GM23248 (cell line): ENCODE data around the gene ERBB4. TPM values are rescaled to one million over a fixed set of nuclear protein-coding genes. Genes with fewer than 3 reads are reported as not detected.

ENCODE experiments used
- DNase-seq: peaks from one replicate; pipeline ENCODE4 v3.0.0-alpha.2; 2015
- H2AFZ ChIP-seq: fragments of 200-600 bp; sonication (generic); 2 replicates; pipeline ENCODE4 v1.6.1; 2016; ENCODE audit warnings: antibody characterized with exemption
- H3F3A ChIP-seq: fragments of 200-600 bp; sonication (generic); 2 replicates; pipeline ENCODE4 v1.6.1; 2016; ENCODE audit warnings: mild to moderate bottlenecking, antibody characterized with exemption, mixed run types; ENCODE audit not compliant: insufficient read depth
- H3K27ac ChIP-seq: fragments of 200-600 bp; sonication (generic); 2 replicates; pipeline ENCODE4 v1.5.1; 2016; ENCODE audit warnings: mild to moderate bottlenecking
- H3K27me3 ChIP-seq: fragments of 200-600 bp; sonication (generic); replicated peaks from 2 replicates; pipeline ENCODE4 v1.6.1; 2016; ENCODE audit warnings: mild to moderate bottlenecking; ENCODE audit not compliant: insufficient read depth
- H3K36me3 ChIP-seq: fragments of 200-600 bp; sonication (generic); 2 replicates; pipeline ENCODE4 v1.6.1; 2016; ENCODE audit warnings: low read depth, mild to moderate bottlenecking
- H3K4me1 ChIP-seq: fragments of 200-600 bp; sonication (generic); 2 replicates; pipeline ENCODE4 v1.6.1; 2016; ENCODE audit warnings: mild to moderate bottlenecking; ENCODE audit not compliant: insufficient read depth
- H3K4me2 ChIP-seq: fragments of 200-600 bp; sonication (generic); one replicate; pipeline ENCODE4 v1.6.1; 2016; ENCODE audit warnings: mild to moderate bottlenecking; ENCODE audit not compliant: unreplicated experiment
- H3K4me3 ChIP-seq: fragments of 200-600 bp; sonication (generic); 2 replicates; pipeline ENCODE4 v1.5.1; 2016; ENCODE audit warnings: mild to moderate bottlenecking
- H3K79me2 ChIP-seq: fragments of 200-600 bp; sonication (generic); 2 replicates; pipeline ENCODE4 v1.6.1; 2016; ENCODE audit warnings: mild to moderate bottlenecking; ENCODE audit not compliant: insufficient read depth
- H3K9ac ChIP-seq: fragments of 200-600 bp; sonication (generic); 2 replicates; pipeline ENCODE4 v1.6.1; 2016; ENCODE audit warnings: mild to moderate bottlenecking
- H3K9me2 ChIP-seq: fragments of 200-600 bp; sonication (generic); 2 replicates; pipeline ENCODE4 v1.6.1; 2016; ENCODE audit warnings: mixed run types, mild to moderate bottlenecking, moderate library complexity; ENCODE audit not compliant: insufficient read depth
- H3K9me3 ChIP-seq: fragments of 200-600 bp; sonication (generic); one replicate; pipeline ENCODE4 v1.6.1; 2017; ENCODE audit warnings: low read depth
- H4K20me1 ChIP-seq: fragments of 200-600 bp; sonication (generic); 2 replicates; pipeline ENCODE4 v1.6.0; 2016; ENCODE audit not compliant: insufficient read depth
- EZH2 ChIP-seq: fragments of 200-600 bp; sonication (generic); IDR thresholded peaks from 2 replicates; pipeline ENCODE4 v1.6.1; 2018; ENCODE audit warnings: antibody characterized with exemption, mild to moderate bottlenecking; ENCODE audit not compliant: insufficient read depth, poor library complexity, severe bottlenecking
- EZH2phosphoT487 ChIP-seq: fragments of 200-600 bp; sonication (generic); IDR thresholded peaks from 2 replicates; pipeline ENCODE4 v1.6.1; 2018; ENCODE audit warnings: antibody characterized with exemption, moderate library complexity, mild to moderate bottlenecking, low read depth; ENCODE audit not compliant: insufficient read depth
- WGBS, 2 experiments: methylation state at CpG; one replicate each; pipeline ENCODE4 v1.1.6; 2015 to 2017; ENCODE audit warnings: low lambda C conversion rate in 2 of 2, low coverage in 1 of 2; ENCODE audit errors: missing lambda C conversion rate in 2 of 2; 5-methylcytosine and 5-hydroxymethylcytosine counted together
- in situ Hi-C: fragments of 300-500 bp; cut with MboI; formaldehyde crosslinking; loops from 2 replicates; pipeline ENCODE4 v1.15.0; 2020
- polyA plus RNA-seq: library from polyadenylated mRNA; unstranded; fragments of >200 nt; fragmentation: Nextera tagmentation; extraction: Ambion mirVana; gene quantifications from 2 replicates; pipeline ENCODE4 v1.2.1, GENCODE V29; 2016
- total RNA-seq: library from RNA; depleted of rRNA; stranded (reverse); fragments of >200 nt; shearing (Covaris generic); gene quantifications from 2 replicates; pipeline ENCODE4 v1.2.3, GENCODE V29; 2014

Gene ERBB4
- total and polyA plus RNA-seq, 2 experiments from 2014 or later = not detected

DNA sequence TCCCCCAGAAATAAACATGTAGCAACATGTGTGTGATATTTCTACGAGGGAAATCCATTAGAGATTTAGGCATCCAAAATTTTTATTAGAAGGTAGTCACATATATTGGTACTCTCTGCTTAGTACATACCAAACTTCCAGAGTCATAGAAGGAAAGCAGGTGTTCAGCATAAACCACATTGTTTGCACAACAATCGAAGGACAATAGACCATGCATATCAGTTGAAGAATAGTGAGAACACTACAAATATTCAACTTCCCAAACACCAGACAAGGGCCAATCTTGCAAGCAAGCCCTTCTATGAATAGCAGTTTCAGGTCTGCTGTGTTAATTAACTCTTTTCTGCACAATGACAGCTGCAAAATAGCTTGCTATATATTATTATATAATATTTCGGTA, 702.2 kb downstream of the ERBB4 start:
- H3K79me2 ChIP-seq = no peaks in the 10 kb centered on the region
- no peaks in the 10 kb centered on the region for H4K20me1 ChIP-seq
- no peaks in the 10 kb centered on the region for H3K9me2 ChIP-seq
- no peak overlapping the region for H3K4me2 ChIP-seq
- WGBS, 2 experiments = 1 to 3% methylated on average over 3 of the region's 3 CpGs
- no peak overlapping the region for H2AFZ ChIP-seq
- in situ Hi-C loops = no loop called here
- H3K36me3 ChIP-seq = no peaks in the 10 kb centered on the region
- no peak overlapping the region for H3K9ac ChIP-seq
- H3K4me1 ChIP-seq = no peaks in the 10 kb centered on the region
- peaks cover 3% of the 10 kb centered on the region for H3K9me3 ChIP-seq
- no peak overlapping the region for H3K27ac ChIP-seq
- no peak for DNase-seq
- TF ChIP-seq EZH2 (no peak), EZH2phosphoT487 (no peak)
- no peaks in the 10 kb centered on the region for H3K27me3 ChIP-seq
- H3F3A ChIP-seq = no peaks in the 10 kb centered on the region
- no peak overlapping the region for H3K4me3 ChIP-seq

DNA sequence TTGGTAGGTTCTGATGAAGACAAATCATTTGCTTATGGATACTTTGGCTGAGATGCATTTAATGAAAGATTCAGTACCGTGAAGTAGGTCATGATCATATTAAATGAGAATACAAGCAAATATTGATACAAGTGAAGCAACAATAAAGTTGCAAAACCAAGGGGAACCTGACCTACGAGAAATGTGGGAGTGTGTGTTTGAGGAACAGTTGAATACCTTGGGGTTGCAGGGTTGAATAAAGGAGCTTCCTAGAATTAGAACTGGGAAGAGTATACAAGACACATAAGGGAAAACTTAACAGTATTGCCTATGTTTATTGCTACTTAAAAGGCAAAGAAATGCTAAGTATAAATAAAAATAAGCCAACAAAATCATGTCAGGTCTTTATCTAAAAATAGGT, 702.9 kb downstream of the ERBB4 start:
- no peak overlapping the region for H3K4me3 ChIP-seq
- no peak for TF ChIP-seq EZH2
- no peak for DNase-seq
- H3K9ac ChIP-seq = no peak overlapping the region
- no peaks in the 10 kb centered on the region for H3K79me2 ChIP-seq
- no peaks in the 10 kb centered on the region for H3K4me1 ChIP-seq
- no peak overlapping the region for H3K27ac ChIP-seq
- no peak overlapping the region for H2AFZ ChIP-seq
- H3K36me3 ChIP-seq = no peaks in the 10 kb centered on the region
- 7 to 13% methylated on average over 2 of the region's 2 CpGs for WGBS, 2 experiments
- H3K9me3 ChIP-seq = peaks cover 1% of the 10 kb centered on the region
- no peaks in the 10 kb centered on the region for H3F3A ChIP-seq
- no peaks in the 10 kb centered on the region for H3K27me3 ChIP-seq
- in situ Hi-C loops = no loop called here
- no peaks in the 10 kb centered on the region for H4K20me1 ChIP-seq
- no peak overlapping the region for H3K4me2 ChIP-seq
- H3K9me2 ChIP-seq = no peaks in the 10 kb centered on the region

DNA sequence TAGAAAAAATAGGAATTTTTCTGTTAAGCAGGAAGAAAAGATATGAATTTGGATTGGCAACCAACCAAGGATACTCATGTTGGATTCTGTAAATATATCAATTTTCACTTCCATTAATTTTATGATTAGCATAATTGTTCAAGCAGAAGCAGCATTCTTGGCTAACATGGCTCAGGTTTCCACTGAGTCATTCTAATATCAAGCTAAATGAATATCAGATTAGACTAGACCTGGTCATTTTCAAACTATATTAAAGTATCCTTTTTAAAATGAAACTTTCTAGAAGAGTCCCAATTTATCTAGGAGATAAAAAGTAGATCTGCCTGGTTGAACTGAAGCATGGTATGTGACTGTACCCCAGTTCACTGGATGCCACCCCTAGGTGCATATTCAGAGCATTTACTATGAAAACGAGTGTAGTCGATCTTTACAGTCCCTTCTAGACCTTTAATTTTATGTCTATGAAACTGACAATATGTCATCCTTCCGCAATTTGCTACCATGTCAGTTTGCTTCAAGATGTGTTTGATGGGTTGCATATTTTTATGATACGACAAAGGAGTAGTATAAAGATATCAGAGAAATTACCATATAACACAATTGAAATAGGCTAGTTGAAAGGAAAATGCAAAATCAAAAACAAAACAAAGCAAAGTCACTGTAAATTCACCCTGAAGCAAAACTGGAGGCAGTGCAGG, 704.9 kb downstream of the ERBB4 start:
- H2AFZ ChIP-seq = no peak overlapping the region
- no peak overlapping the region for H3K4me2 ChIP-seq
- in situ Hi-C loops = no loop called here
- no peaks in the 10 kb centered on the region for H3K27me3 ChIP-seq
- H4K20me1 ChIP-seq = no peaks in the 10 kb centered on the region
- no peaks in the 10 kb centered on the region for H3K79me2 ChIP-seq
- H3K4me1 ChIP-seq = no peaks in the 10 kb centered on the region
- H3K9ac ChIP-seq = no peak overlapping the region
- WGBS, 2 experiments = 23 to 24% methylated on average over 4 of the region's 4 CpGs
- no peaks in the 10 kb centered on the region for H3F3A ChIP-seq
- H3K36me3 ChIP-seq = no peaks in the 10 kb centered on the region
- no peak overlapping the region for H3K4me3 ChIP-seq
- no peak for DNase-seq
- TF ChIP-seq EZH2 (no peak), EZH2phosphoT487 (no peak)
- no peaks in the 10 kb centered on the region for H3K9me2 ChIP-seq
- H3K27ac ChIP-seq = no peak overlapping the region
- H3K9me3 ChIP-seq = no peaks in the 10 kb centered on the region

DNA sequence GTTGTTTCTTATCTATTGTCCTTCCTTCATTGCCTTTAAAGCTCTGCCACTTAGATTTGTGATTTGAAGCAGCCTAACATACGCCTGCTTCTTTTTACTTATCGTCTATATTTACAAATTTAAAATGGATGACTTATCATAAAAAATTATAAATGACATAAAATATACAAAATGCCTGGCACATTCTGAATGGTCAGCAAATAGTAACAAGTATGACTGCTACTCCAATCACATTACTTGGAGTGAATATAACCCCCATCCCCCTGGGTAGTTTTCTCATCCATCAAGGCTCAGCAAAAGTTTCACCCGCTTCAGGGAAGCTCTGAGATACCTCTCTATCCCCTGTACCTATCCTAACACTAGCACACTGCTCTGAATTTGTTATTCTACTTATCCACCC, 708.9 kb downstream of the ERBB4 start:
- TF ChIP-seq EZH2 (no peak), EZH2phosphoT487 (no peak)
- Histone ChIP-seq H3K27ac (no peak overlapping the region), H3K36me3 (no peaks in the 10 kb centered on the region), H3K27me3 (no peaks in the 10 kb centered on the region), H3K9me2 (no peaks in the 10 kb centered on the region), H3F3A (no peaks in the 10 kb centered on the region), H3K79me2 (no peaks in the 10 kb centered on the region), H3K4me2 (no peak overlapping the region), H4K20me1 (no peaks in the 10 kb centered on the region), H2AFZ (no peak overlapping the region), H3K4me1 (no peaks in the 10 kb centered on the region), H3K9ac (no peak overlapping the region), H3K9me3 (no peaks in the 10 kb centered on the region), H3K4me3 (no peak overlapping the region)
- in situ Hi-C loops = no loop called here
- no peak for DNase-seq
- WGBS, 2 experiments = 11 to 16% methylated on average over 3 of the region's 3 CpGs

DNA sequence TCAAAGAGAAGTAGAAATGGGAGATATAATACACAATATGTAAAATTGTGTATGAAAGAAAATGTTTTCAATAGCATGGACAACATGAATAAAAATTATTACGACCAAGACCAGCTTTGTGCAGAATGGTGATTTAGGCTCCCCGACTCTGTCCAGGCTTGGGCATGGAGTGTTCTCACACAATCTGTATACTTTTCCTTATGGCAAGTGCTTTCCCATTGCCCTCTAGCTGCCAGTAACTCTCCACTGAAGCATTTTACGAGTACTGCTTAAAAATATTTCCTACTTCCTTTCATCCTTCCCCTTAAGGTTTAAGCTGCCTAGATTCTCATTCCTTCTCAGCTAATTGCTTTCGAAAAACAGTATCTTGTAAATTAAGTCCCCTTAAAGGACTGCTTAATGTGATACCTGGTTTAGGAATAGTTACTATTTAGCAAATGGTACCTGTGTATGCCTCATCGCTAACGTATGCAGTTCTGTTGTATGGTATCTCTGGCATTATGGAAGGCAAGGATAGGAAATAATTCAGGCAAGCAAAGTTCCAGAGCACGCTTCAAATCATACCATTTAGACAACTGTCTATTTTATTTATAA, 714.6 kb downstream of the ERBB4 start:
- no peaks in the 10 kb centered on the region for H3F3A ChIP-seq
- H3K9ac ChIP-seq = no peak overlapping the region
- no peak for DNase-seq
- no peak overlapping the region for H2AFZ ChIP-seq
- no peaks in the 10 kb centered on the region for H3K36me3 ChIP-seq
- in situ Hi-C loops = no loop called here
- H3K27me3 ChIP-seq = no peaks in the 10 kb centered on the region
- no peak overlapping the region for H3K27ac ChIP-seq
- H3K9me2 ChIP-seq = no peaks in the 10 kb centered on the region
- no peaks in the 10 kb centered on the region for H3K9me3 ChIP-seq
- H3K4me2 ChIP-seq = no peak overlapping the region
- H3K4me3 ChIP-seq = no peak overlapping the region
- no peaks in the 10 kb centered on the region for H3K4me1 ChIP-seq
- H3K79me2 ChIP-seq = no peaks in the 10 kb centered on the region
- H4K20me1 ChIP-seq = no peaks in the 10 kb centered on the region
- 29 to 37% methylated on average over 7 of the region's 7 CpGs for WGBS, 2 experiments
- no peak for TF ChIP-seq EZH2phosphoT487
- no peak for TF ChIP-seq EZH2
